ENCODE measurements around the gene CHMP3. TPM values are rescaled to one million over a fixed set of nuclear protein-coding genes. Genes with fewer than 3 reads are reported as not detected.

CHMP3 gene
- total RNA-seq, 2 experiments from 2014 or later: 8.5 to 27.2 TPM

- CTCF ChIA-PET (ENCODE audit: unreplicated experiment): no interaction called here
- Histone ChIP-seq H3K27ac (ENCODE audit: low read depth, low read length, poor library complexity, severe bottlenecking) (no peak overlapping the region), H3K4me2 (ENCODE audit: low read length) (no peak overlapping the region), H3K36me3 (ENCODE audit: insufficient read depth, low read length) (no peaks in the 10 kb centered on the region), H3K79me2 (ENCODE audit: insufficient read depth, low read depth, low read length) (no peaks in the 10 kb centered on the region), H3K9me2 (ENCODE audit: insufficient read depth, low read length) (no peaks in the 10 kb centered on the region), H3K9me3 (ENCODE audit: low read length) (no peaks in the 10 kb centered on the region), H2AFZ (ENCODE audit: low read length) (no peak overlapping the region), H3K4me3 (ENCODE audit: low read depth, low read length, poor library complexity, severe bottlenecking) (no peak overlapping the region), H4K20me1 (ENCODE audit: insufficient read depth, low read length) (no peaks in the 10 kb centered on the region), H3K4me1 (ENCODE audit: insufficient read depth, low read length, poor library complexity, severe bottlenecking) (no peaks in the 10 kb centered on the region)
- no peak for DNase-seq (ENCODE audit: low spot score)
- POLR2A ChIA-PET: no interaction called here
- TF ChIP-seq EZH2phosphoT487 (IDR thresholded peaks at IDR 0.05; ENCODE audit: borderline replicate concordance, low read depth, low read length) (no peak), CTCF (conservative IDR thresholded peaks at IDR 0.05; ENCODE audit: low read length) (no peak)
- intact Hi-C loops (cut with micrococcal nuclease; ENCODE audit: unreplicated experiment): no loop called here
- no TSS peak for BruUV-seq (replicated peaks)
Measured at GRCh38 chr2:86533589-86533988, 29.7 kb downstream of the CHMP3 start.

GRCh38 chr2:86525421-86526340 lies 37.6 kb downstream of the CHMP3 start:
- H3K9me3 ChIP-seq (ENCODE audit: low read length): peaks cover under 1% of the 10 kb centered on the region; the same call in 1 of the 2 replicates
- no peak overlapping the region for H3K27ac ChIP-seq (ENCODE audit: low read depth, low read length, poor library complexity, severe bottlenecking)
- no peaks in the 10 kb centered on the region for H4K20me1 ChIP-seq (ENCODE audit: insufficient read depth, low read length)
- DNase-seq (ENCODE audit: low spot score): no peak
- TF ChIP-seq EZH2phosphoT487 (IDR thresholded peaks at IDR 0.05; ENCODE audit: borderline replicate concordance, low read depth, low read length) (no peak), CTCF (conservative IDR thresholded peaks at IDR 0.05; ENCODE audit: low read length) (no peak)
- H3K36me3 ChIP-seq (ENCODE audit: insufficient read depth, low read length): no peaks in the 10 kb centered on the region
- no TSS peak for BruUV-seq (replicated peaks)
- intact Hi-C loops (cut with micrococcal nuclease; ENCODE audit: unreplicated experiment): loop anchor here (10.0 kb wide), 1 partner anchor 59 kb away; no protein-coding TSS in a partner anchor
- POLR2A ChIA-PET: interaction anchor here (0.7 kb wide), 1 partner anchor 60 kb away, joined by 3 read pairs; no protein-coding TSS in a partner anchor
- no peak overlapping the region for H3K4me3 ChIP-seq (ENCODE audit: low read depth, low read length, poor library complexity, severe bottlenecking)
- CTCF ChIA-PET (ENCODE audit: unreplicated experiment): no interaction called here
- H3K79me2 ChIP-seq (ENCODE audit: insufficient read depth, low read depth, low read length): no peaks in the 10 kb centered on the region
- H3K9me2 ChIP-seq (ENCODE audit: insufficient read depth, low read length): no peaks in the 10 kb centered on the region
- no peak overlapping the region for H2AFZ ChIP-seq (ENCODE audit: low read length)
- H3K4me2 ChIP-seq (ENCODE audit: low read length): no peak overlapping the region
- H3K4me1 ChIP-seq (ENCODE audit: insufficient read depth, low read length, poor library complexity, severe bottlenecking): no peaks in the 10 kb centered on the region

- Histone ChIP-seq H3K4me1 (ENCODE audit: insufficient read depth, low read length, poor library complexity, severe bottlenecking) (no peaks in the 10 kb centered on the region), H2AFZ (ENCODE audit: low read length) (no peak overlapping the region), H3K79me2 (ENCODE audit: insufficient read depth, low read depth, low read length) (no peaks in the 10 kb centered on the region), H4K20me1 (ENCODE audit: insufficient read depth, low read length) (no peaks in the 10 kb centered on the region), H3K9me2 (ENCODE audit: insufficient read depth, low read length) (no peaks in the 10 kb centered on the region), H3K36me3 (ENCODE audit: insufficient read depth, low read length) (peaks cover 11% of the 10 kb centered on the region; the same call in 1 of the 2 replicates), H3K9me3 (ENCODE audit: low read length) (peaks cover 15% of the 10 kb centered on the region; the same call in 1 of the 2 replicates), H3K4me2 (ENCODE audit: low read length) (no peak overlapping the region), H3K27ac (ENCODE audit: low read depth, low read length, poor library complexity, severe bottlenecking) (no peak overlapping the region), H3K4me3 (ENCODE audit: low read depth, low read length, poor library complexity, severe bottlenecking) (no peak overlapping the region)
- no TSS peak for BruUV-seq (replicated peaks)
- no peak for DNase-seq (ENCODE audit: low spot score)
- TF ChIP-seq CTCF (conservative IDR thresholded peaks at IDR 0.05; ENCODE audit: low read length): no peak
- TF ChIP-seq EZH2phosphoT487 (IDR thresholded peaks at IDR 0.05; ENCODE audit: borderline replicate concordance, low read depth, low read length): no peak
- ChIA-PET CTCF (ENCODE audit: unreplicated experiment) (no interaction called here), POLR2A (no interaction called here)
- intact Hi-C loops (cut with micrococcal nuclease; ENCODE audit: unreplicated experiment): loop anchor here (10.0 kb wide), 1 partner anchor 61 kb away; no protein-coding TSS in a partner anchor
Measured at GRCh38 chr2:86523491-86523890, 39.8 kb downstream of the CHMP3 start.

Measured in OCI-LY7 (cell line).